Measurements from ENCODE around the gene GOLGA2. TPM values are rescaled to one million over a fixed set of nuclear protein-coding genes. Genes with fewer than 3 reads are reported as not detected.

GOLGA2 gene
- total RNA-seq, 1 experiment from 2014 or later: 60.5 TPM

- Histone ChIP-seq H3K4me2 (ENCODE audit: low read length) (no peak overlapping the region), H3K4me1 (ENCODE audit: insufficient read depth, low read length) (peaks cover 10% of the 10 kb centered on the region; the same call in 1 of the 2 replicates), H3K27ac (ENCODE audit: low read length) (no peak overlapping the region), H3K79me2 (ENCODE audit: low read length) (no peaks in the 10 kb centered on the region), H3K27me3 (ENCODE audit: low read length) (no peaks in the 10 kb centered on the region), H3K36me3 (ENCODE audit: low read depth, low read length) (no peaks in the 10 kb centered on the region), H3K9me2 (replicated peaks; ENCODE audit: low read length) (no peaks in the 10 kb centered on the region), H3K9me3 (ENCODE audit: low read length) (no peaks in the 10 kb centered on the region), H3K4me3 (ENCODE audit: low read length) (no peak overlapping the region), H2AFZ (ENCODE audit: low read length) (no peak overlapping the region), H4K20me1 (ENCODE audit: low read length) (no peaks in the 10 kb centered on the region), H3F3A (ENCODE audit: low read length, unreplicated experiment) (no peaks in the 10 kb centered on the region), H3K9ac (ENCODE audit: low read length) (no peak overlapping the region)
- ATAC-seq: 0 out of 2 replicates have a peak, but pooled peaks have one; percentile 24
- TF ChIP-seq CTCF (conservative IDR thresholded peaks at IDR 0.05; ENCODE audit: low read depth, low read length) (no peak), EZH2phosphoT487 (IDR thresholded peaks at IDR 0.05; ENCODE audit: borderline replicate concordance, low read length) (no peak), EZH2 (IDR thresholded peaks at IDR 0.05; ENCODE audit: low read length, unreplicated experiment) (no peak)
- no TSS peak for BruUV-seq (replicated peaks)
- POLR2A ChIA-PET (ENCODE audit: unreplicated experiment): no interaction called here
- DNase-seq: no peak
- CTCF ChIA-PET: no interaction called here
- intact Hi-C loops (cut with micrococcal nuclease): no loop called here
Measured at GRCh38 chr9:128215491-128216409, 60.1 kb downstream of the GOLGA2 start.

- H3K27me3 ChIP-seq (ENCODE audit: low read length): no peaks in the 10 kb centered on the region
- ATAC-seq (peak; percentile 18; the same call in 1 of the 2 replicates), DNase-seq (peak; percentile 44)
- POLR2A ChIA-PET (ENCODE audit: unreplicated experiment): no interaction called here
- peak overlapping the region; percentile 23 for H3K27ac ChIP-seq (ENCODE audit: low read length)
- no peak overlapping the region for H3K4me3 ChIP-seq (ENCODE audit: low read length)
- H3K79me2 ChIP-seq (ENCODE audit: low read length): no peaks in the 10 kb centered on the region
- no peak overlapping the region for H2AFZ ChIP-seq (ENCODE audit: low read length)
- H3K4me1 ChIP-seq (ENCODE audit: insufficient read depth, low read length): peaks cover 10% of the 10 kb centered on the region; the same call in 1 of the 2 replicates
- no peak overlapping the region for H3K9ac ChIP-seq (ENCODE audit: low read length)
- no peaks in the 10 kb centered on the region for H3K9me3 ChIP-seq (ENCODE audit: low read length)
- intact Hi-C loops (cut with micrococcal nuclease): no loop called here
- no peak overlapping the region for H3K4me2 ChIP-seq (ENCODE audit: low read length)
- no TSS peak for BruUV-seq (replicated peaks)
- H3K36me3 ChIP-seq (ENCODE audit: low read depth, low read length): no peaks in the 10 kb centered on the region
- H4K20me1 ChIP-seq (ENCODE audit: low read length): no peaks in the 10 kb centered on the region
- H3F3A ChIP-seq (ENCODE audit: low read length, unreplicated experiment): no peaks in the 10 kb centered on the region
- CTCF ChIA-PET: no interaction called here
- no peak for TF ChIP-seq EZH2 (IDR thresholded peaks at IDR 0.05; ENCODE audit: low read length, unreplicated experiment)
- no peak for TF ChIP-seq EZH2phosphoT487 (IDR thresholded peaks at IDR 0.05; ENCODE audit: borderline replicate concordance, low read length)
- no peak for TF ChIP-seq CTCF (conservative IDR thresholded peaks at IDR 0.05; ENCODE audit: low read depth, low read length)
- H3K9me2 ChIP-seq (replicated peaks; ENCODE audit: low read length): no peaks in the 10 kb centered on the region
Measured at GRCh38 chr9:128214571-128215490, 61.0 kb downstream of the GOLGA2 start.

Measured in PC-3 (cell line).